HTERT RPE-1 (cell line): ENCODE measurements around the gene HOXB3.

ENCODE experiments used
- in situ Hi-C: fragments of 300-500 bp; cut with MboI; formaldehyde crosslinking; loops from 4 replicates; pipeline ENCODE4 v1.14.3; 2020; ENCODE audit warnings: low sequenced_read_pairs

The HOXB3 gene

GRCh38 chr17:48589831-48590606 is at the start of gene HOXB3:
Gene HOXB3, minus strand, starts transcription at chr17:48590241. Its CDS starts 37,767 bp downstream, at chr17:48552474.
- in situ Hi-C loops: no loop called here

GRCh38 chr17:48639136-48639535 is 49.1 kb upstream of the HOXB3 start:
- in situ Hi-C loops: no loop called here

GRCh38 chr17:48637323-48638260 is 47.6 kb upstream of the HOXB3 start:
- in situ Hi-C loops: no loop called here

GRCh38 chr17:48636177-48637018 is 46.4 kb upstream of the HOXB3 start:
- in situ Hi-C loops: no loop called here

GRCh38 chr17:48634493-48635208 is 44.6 kb upstream of the HOXB3 start:
- in situ Hi-C loops: no loop called here

- in situ Hi-C loops: no loop called here
Measured at GRCh38 chr17:48633266-48633677, 43.2 kb upstream of the HOXB3 start.

GRCh38 chr17:48632579-48633265 is 42.7 kb upstream of the HOXB3 start:
- in situ Hi-C loops: no loop called here

- in situ Hi-C loops: no loop called here
Measured at GRCh38 chr17:48631693-48632578, 41.9 kb upstream of the HOXB3 start.

- in situ Hi-C loops: no loop called here
Measured at GRCh38 chr17:48630925-48631692, 41.1 kb upstream of the HOXB3 start.

GRCh38 chr17:48630009-48630924 is 40.2 kb upstream of the HOXB3 start:
- in situ Hi-C loops: no loop called here

- in situ Hi-C loops: no loop called here
Measured at GRCh38 chr17:48629411-48629759, 39.3 kb upstream of the HOXB3 start.

- in situ Hi-C loops: no loop called here
Measured at GRCh38 chr17:48628649-48629410, 38.8 kb upstream of the HOXB3 start.

GRCh38 chr17:48627623-48628521 is 37.8 kb upstream of the HOXB3 start:
- in situ Hi-C loops: no loop called here

GRCh38 chr17:48627118-48627597 is 37.1 kb upstream of the HOXB3 start:
- in situ Hi-C loops: no loop called here
